GM12878 (cell line): ENCODE measurements around the gene COL18A1.

Source experiments
- NFIC ChIP-seq: IDR thresholded peaks from 2 replicates; pipeline ENCODE4 v1.6.1; 2012; ENCODE audit warnings: low read depth, mild to moderate bottlenecking, inconsistent platforms, low read length, moderate library complexity
- NR2C2 ChIP-seq: IDR thresholded peaks from 2 replicates; pipeline ENCODE4 v1.6.1; 2011; ENCODE audit warnings: borderline replicate concordance, low read depth; ENCODE audit not compliant: control insufficient read depth, insufficient read length
- POLR2A ChIP-seq: IDR thresholded peaks from 2 replicates; pipeline ENCODE4 v1.6.1; 2011; ENCODE audit warnings: low read depth, mild to moderate bottlenecking, low read length
- POLR2AphosphoS5 ChIP-seq: IDR thresholded peaks from 2 replicates; pipeline ENCODE4 v1.6.1; 2011; ENCODE audit warnings: mild to moderate bottlenecking, low read length, inconsistent platforms
- TF ChIP-seq, protein P1 (sequence below), 3 experiments: IDR thresholded peaks in 2 of 3; conservative IDR thresholded peaks in 1 of 3; 2 replicates each; pipeline ENCODE4 v1.5.1; 2011; ENCODE audit warnings: low read depth in 3 of 3, low read length in 3 of 3, mild to moderate bottlenecking in 3 of 3, control low read depth in 2 of 3, moderate library complexity in 2 of 3, inconsistent platforms in 1 of 3, mixed read lengths in 1 of 3; ENCODE audit not compliant: control insufficient read depth in 2 of 3, insufficient read depth in 1 of 3; ENCODE audit errors: extremely low read depth in 1 of 3
- TF ChIP-seq, protein P2 (sequence below): IDR thresholded peaks from 2 replicates; pipeline ENCODE4 v1.6.1; 2011; ENCODE audit warnings: mild to moderate bottlenecking, low read depth, low read length, moderate library complexity; ENCODE audit not compliant: insufficient replicate concordance

DNA sequence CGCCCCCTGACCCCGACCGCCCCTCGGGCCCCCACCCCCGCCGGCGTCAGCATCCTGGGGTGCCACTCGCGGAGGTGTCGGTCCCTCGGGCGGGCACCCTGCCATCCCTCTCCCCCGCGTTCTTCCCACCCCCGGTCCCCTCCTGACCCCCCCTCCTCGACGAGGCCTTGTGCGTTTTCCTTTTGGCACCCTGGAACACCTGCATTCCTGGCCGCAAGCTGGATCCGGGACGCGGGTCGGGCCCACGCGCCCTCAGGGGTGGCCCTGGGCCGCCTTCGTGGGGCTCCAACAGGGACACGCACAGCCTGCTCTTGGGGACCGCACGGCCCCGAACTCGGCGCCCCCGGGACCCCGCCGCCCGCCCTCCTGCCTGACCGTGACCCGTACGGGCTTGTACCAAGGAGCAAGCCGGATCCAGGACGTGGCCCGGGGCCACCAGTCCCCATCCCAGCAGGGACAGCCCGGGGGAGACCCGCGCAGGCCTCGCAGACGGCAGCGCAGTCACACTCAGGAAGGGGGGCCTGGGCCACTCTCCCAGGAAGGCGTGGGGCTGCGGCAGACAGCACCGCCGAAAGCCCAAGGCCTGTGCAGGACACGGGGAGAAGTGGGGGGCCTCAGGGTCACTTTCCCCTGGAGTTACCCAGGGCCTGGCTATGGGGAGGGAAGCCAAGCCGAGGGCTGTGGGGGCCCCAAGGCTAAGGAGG lies 137.9 kb downstream of the COL18A1 start:
- TF ChIP-seq, protein P1, sequence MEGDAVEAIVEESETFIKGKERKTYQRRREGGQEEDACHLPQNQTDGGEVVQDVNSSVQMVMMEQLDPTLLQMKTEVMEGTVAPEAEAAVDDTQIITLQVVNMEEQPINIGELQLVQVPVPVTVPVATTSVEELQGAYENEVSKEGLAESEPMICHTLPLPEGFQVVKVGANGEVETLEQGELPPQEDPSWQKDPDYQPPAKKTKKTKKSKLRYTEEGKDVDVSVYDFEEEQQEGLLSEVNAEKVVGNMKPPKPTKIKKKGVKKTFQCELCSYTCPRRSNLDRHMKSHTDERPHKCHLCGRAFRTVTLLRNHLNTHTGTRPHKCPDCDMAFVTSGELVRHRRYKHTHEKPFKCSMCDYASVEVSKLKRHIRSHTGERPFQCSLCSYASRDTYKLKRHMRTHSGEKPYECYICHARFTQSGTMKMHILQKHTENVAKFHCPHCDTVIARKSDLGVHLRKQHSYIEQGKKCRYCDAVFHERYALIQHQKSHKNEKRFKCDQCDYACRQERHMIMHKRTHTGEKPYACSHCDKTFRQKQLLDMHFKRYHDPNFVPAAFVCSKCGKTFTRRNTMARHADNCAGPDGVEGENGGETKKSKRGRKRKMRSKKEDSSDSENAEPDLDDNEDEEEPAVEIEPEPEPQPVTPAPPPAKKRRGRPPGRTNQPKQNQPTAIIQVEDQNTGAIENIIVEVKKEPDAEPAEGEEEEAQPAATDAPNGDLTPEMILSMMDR (IDR thresholded peaks at IDR 0.05 in 2 of 3, conservative IDR thresholded peaks at IDR 0.05 in 1 of 3; ENCODE audit: control insufficient read depth in 2 of 3, extremely low read depth in 1 of 3, insufficient read depth in 1 of 3, low read depth in 3 of 3, low read length in 3 of 3), result no peak
- TF ChIP-seq, protein P2, sequence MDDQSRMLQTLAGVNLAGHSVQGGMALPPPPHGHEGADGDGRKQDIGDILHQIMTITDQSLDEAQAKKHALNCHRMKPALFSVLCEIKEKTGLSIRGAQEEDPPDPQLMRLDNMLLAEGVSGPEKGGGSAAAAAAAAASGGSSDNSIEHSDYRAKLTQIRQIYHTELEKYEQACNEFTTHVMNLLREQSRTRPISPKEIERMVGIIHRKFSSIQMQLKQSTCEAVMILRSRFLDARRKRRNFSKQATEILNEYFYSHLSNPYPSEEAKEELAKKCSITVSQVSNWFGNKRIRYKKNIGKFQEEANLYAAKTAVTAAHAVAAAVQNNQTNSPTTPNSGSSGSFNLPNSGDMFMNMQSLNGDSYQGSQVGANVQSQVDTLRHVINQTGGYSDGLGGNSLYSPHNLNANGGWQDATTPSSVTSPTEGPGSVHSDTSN, result no peak
- no peak for TF ChIP-seq NR2C2
- no peak for TF ChIP-seq POLR2A
- no peak for TF ChIP-seq POLR2AphosphoS5
- no peak for TF ChIP-seq NFIC
